Stimulated activated CD8-positive, alpha-beta memory T cell treated with anti-CD3 and anti-CD28 coated beads, Interleukin-7, amount 100 ng/mL, for 48 hours (primary cell): Measurements from ENCODE around the gene SEMA5A.

Experiments used
- DNase-seq, 2 donors: peaks; one replicate each; pipeline ENCODE4 v3.0.0-alpha.2; 2020; ENCODE audit warnings: low read depth in 1 of 2; ENCODE audit errors: extremely low read depth in 1 of 2

The SEMA5A gene

GRCh38 chr5:9186069-9186468 is 359.8 kb downstream of the SEMA5A start:
- DNase-seq = no peak

- no peak for DNase-seq
These were observed 361.9 kb downstream of the SEMA5A start for GRCh38 chr5:9183992-9184391.

- DNase-seq = no peak
These were observed 362.8 kb downstream of the SEMA5A start for GRCh38 chr5:9182899-9183695.

GRCh38 chr5:9176641-9177040 is 369.2 kb downstream of the SEMA5A start:
- no peak for DNase-seq

DNA sequence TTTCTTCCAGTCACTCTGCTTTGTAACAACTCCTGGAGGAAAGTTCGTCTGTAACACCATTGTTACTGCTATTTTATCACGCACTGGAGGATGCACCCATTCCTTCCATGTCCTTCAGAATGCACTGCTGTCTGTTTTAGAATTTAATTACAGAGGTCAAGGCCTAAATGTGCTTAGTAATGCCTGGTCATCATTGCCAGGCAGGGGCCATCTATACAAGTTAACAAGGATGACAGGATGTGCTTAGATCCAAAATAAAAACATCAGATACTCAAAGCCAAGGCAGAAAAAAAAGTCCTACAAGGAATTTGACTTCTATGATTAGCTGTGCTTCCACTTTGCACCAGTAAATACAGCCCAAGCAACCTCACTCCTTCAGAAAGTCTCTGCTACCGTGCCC is 371.4 kb downstream of the SEMA5A start:
- no peak for DNase-seq

DNA sequence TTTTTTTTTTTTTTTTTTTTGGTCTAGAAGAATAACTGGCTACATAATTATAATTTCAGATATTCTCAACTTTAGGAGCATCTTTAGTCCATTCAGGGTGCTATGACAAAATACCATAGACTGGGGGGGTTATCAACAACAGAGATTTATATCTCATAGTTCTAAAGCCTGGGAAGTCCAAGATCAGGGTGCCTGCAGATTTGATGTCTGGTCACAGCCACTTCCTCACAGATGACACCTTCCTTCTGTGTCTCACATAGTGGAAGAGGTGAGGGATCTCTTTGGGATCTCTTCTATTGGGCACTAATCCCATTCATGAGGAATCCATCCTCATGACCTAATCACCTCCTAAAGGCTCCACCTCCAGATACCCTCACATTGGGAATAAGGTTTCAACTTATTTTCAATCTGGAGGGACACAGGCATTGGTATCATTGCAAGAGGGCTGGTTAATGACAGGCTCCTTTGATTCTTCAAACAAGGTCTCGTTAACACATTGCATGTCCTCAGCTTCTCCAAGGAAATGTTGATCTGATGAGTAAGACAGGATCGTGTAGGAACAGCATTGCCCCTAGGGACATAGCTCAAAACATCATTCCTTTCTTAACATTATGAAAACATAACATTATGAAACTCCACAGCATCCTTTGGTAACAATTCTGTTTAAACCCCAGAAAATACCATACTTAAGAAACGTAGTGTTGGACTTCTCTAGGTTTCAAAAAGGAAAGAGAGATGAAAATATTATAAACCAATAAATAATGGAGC is 372.4 kb downstream of the SEMA5A start:
- no peak for DNase-seq

DNA sequence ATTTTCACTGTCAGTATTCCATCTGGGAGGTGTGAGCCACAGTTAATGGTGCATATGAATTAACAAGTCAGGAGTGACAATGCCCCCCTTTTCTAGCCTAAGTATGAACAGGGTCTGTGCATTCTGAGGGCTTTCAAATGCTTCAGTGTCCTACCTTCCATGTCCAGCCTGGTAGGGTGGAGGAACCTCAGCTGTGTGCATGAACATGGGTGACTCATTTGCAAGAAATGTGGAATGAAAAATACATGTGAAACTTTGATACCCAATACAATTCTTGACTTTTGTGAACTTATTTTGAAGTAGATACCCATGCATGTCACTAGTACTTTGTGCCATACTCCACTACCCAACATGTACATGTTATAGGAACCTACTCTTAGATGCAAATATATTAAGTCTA is 375.8 kb downstream of the SEMA5A start:
- no peak for DNase-seq

DNA sequence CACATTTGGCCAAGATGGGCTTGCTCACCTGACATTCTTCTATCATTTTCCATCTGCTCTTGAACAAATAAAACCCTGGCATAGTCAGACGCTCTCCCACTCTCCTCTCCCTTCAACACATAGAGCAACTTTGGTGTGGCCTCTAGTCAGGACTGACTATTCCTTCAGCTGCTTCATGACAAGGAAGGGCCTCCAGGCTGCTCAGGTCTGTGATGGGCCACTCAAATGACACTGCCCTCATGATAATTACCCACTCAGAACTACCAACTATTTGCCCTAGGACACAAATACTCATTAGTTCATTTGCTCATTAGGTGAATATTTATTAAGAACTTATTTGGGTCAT is 376.3 kb downstream of the SEMA5A start:
- no peak for DNase-seq

DNA sequence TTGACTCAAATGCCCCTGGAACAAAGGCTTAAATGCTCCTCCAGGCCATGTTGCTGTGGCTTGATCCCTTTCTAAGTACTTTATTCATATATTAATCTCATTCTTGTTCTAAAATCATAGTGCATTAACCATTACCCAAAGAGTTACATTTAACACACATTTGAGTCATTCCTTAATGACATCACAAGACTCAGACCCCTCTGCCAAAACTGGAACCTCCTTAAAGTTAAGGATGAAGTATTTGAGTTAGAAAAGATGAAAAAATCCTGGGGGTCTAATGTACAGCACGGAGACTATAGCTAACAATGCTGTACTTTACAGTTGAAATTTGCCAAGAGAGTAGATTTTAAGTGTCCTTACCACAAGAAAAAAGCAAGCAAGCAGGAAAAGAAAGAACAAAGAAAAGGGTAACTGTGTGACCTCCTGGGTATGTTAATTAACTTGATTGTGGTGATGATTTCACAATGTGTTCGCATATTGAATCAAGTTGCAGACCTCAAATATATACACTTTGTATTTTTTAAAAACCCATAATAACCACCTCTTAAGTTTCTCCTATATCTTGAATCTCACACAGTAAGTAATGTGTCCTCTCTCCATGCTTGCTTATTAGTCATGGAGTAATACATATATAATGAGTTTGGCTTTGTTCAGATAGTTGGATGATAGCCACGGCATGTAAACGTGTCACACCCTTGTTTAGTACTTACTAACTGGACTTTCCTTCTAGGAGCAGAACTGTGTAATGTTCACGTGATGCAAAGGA is 376.9 kb downstream of the SEMA5A start:
- no peak for DNase-seq

GRCh38 chr5:9166202-9167112 is 379.4 kb downstream of the SEMA5A start:
- no peak for DNase-seq

DNA sequence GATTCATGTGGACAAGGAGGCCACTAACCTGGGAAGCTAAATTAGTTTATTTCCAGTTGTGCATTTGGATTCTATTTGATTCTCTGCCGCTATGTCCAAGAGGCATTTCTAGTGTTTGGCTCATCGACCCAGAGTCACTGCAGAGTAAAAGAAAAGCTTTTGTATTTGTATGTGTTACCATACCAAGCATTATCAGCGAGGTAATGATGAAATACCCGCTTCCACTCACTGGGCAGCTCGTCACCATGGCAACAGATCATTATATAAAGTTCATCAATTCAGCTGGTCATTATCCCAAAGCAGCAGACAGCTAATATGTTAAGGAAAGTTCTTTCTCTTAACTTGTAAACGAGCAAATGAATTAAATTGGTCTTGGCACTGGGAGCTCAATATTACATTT is 380.3 kb downstream of the SEMA5A start:
- no peak for DNase-seq

- DNase-seq = no peak
These were observed 385.1 kb downstream of the SEMA5A start for GRCh38 chr5:9160747-9161146.

DNA sequence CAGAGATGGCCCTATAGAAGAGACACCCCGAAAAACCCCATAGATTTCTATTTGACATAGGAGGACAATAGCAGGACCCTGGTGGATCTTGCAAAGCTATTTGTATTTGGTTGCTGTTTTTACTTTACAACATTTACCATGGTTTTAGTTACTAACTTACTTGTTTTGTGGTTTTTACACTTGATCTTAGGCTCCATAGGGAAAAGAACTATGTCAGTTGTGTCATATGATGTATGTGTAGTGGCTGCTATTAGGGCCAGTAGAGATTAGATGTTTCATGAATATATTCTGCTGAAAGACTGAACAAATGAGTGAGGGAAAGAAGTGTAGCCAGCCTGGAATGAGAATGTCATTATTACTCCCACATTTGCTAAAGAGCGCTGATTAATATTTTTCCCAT is 388.1 kb downstream of the SEMA5A start:
- no peak for DNase-seq

GRCh38 chr5:9157020-9157419 is 388.9 kb downstream of the SEMA5A start:
- no peak for DNase-seq

DNA sequence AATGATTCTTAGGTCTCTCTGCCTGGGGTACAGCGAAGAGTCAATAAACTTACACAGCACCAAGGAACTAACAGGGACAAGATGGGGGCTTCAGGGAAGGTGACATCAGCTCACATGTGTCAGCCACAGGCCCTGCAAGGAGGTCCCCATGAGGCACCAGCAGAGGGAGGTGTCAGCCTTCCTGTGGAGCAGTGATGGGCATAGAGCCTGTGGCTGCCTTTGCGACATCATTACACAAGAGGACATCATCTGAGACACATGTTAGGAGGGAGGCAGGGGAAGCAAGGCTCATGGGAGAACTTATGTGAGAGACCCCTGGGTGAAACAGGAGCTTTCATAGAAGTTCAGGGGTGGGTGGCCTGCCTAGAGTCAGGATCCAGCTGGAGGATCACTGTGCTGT is 389.6 kb downstream of the SEMA5A start:
- DNase-seq = no peak

DNA sequence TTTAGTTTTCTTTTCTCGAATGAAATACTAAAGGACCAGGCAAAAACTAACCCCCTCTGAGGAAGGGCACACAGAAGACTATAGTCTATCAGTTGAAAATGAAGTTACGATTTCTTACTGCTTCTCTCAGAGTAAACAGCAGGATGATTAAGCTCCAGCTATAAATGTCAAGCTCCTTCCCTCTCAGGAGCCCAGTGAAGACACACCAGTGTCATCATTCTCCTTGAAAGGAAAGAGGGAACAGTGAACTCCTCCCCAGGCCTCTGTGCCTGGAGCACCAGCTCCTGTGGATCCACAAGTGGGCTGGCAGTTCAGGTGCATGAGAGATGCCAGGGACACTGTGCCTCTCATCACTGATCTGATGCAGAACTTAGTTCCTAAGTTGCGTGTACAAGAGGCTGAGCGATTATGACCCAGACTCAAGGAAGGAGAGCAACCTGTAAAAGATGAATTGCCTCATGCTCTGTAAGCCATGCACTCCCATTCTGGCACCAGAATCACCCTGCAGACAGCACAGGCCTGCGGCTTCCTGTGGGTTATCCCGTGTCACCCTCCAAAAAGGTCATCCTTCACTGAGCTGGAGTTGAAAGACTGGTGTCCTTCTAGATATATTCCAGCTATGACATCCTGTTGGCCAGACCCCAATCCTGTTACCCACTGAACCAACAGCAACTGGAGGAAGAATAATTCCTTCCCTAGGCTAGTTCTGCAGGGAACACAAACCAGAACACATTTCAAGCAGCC is 394.0 kb downstream of the SEMA5A start:
- no peak for DNase-seq

GRCh38 chr5:9149988-9150387 is 395.9 kb downstream of the SEMA5A start:
- DNase-seq = no peak

DNA sequence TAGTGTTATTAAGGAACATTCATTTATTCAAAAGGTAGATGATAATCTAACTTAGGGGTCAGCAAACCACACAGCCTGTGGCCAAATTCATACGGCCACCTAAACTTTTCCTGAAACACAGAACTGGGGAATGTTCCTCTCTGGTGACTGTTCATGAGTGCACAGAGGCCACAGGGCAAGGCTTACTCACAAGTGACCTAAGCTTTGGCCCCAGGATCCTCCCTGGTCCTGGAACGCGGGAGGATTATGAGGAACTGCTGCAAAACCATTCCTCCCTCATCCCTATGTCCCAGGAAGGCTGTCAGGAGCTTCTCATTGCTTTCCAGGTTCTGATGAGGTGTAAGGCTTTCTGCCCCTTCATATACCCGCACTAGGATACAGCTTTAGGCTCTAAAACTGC is 397.6 kb downstream of the SEMA5A start:
- no peak for DNase-seq

GRCh38 chr5:9140711-9141110 is 405.2 kb downstream of the SEMA5A start:
- DNase-seq = no peak

DNA sequence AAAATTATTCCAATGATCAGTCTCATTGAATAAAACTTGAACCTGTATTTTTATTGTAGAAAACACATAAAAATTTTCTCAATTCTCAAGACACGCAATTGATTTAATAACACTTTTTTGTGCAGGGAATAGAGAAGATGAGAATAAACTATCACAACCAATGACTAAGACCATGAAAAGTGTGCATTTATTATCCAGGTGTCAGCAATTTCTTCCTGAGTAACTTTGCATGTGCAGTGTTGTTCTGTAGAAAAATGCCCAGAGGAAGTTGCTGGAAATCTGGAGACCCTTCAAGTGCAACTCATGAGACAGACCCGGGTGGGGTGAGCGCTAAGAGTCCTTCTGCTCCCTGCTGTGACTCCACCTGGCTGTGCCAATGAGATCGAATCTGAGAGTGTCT is 405.7 kb downstream of the SEMA5A start:
- no peak for DNase-seq
